OCI-M1 (cell line): ENCODE data around the gene ANKRD24.
"Not testable (repeated sequence)": the region's sequence is repeated elsewhere in the genome, so short reads cannot be mapped to it uniquely, and the experiment has no call there.

Source experiments
- DNase-seq: peaks from one replicate; lab custom pipeline; 2025; lab: John Stamatoyannopoulos, UW

The ANKRD24 gene

DNA sequence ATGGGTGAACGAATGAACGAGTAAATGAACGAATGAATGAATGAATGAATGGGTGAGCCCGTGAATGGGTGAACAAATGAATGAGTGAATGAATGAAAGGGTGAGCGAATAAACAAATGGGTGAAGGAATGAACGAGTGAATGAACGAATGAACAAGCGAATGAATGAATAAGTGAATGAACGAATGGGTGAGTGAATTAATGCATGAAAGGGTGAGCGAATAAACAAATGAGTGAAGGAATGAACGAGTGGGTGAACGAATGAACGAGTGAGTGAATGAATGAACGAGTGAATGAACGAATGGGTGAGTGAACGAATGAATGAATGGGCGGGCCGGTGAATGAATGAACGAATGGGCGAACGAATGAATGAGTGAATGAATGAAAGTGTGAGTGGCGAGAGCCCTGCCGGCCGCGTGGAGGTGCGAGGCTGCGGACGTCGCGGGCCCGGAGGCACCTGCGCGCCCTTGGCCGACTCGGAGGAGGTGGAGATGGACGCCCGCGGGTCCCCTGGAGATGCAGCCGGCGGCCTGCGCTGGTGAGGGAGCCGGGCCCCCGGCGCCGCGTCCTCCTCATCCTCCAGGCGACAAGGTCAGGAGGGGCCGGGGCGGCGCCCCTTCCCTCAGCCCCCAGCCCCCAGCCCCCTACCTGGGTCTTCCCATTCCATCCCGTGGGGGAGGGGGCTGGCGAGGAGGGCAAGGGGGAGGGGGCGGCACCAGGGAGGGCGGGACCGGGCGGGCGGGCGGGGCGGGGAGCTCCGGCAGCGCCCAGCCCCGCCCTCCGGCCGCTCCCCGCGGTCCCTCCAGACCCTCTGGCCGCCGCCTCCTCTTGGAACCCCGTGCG lies 15.4 kb downstream of the ANKRD24 start:
- no peak for DNase-seq

DNA sequence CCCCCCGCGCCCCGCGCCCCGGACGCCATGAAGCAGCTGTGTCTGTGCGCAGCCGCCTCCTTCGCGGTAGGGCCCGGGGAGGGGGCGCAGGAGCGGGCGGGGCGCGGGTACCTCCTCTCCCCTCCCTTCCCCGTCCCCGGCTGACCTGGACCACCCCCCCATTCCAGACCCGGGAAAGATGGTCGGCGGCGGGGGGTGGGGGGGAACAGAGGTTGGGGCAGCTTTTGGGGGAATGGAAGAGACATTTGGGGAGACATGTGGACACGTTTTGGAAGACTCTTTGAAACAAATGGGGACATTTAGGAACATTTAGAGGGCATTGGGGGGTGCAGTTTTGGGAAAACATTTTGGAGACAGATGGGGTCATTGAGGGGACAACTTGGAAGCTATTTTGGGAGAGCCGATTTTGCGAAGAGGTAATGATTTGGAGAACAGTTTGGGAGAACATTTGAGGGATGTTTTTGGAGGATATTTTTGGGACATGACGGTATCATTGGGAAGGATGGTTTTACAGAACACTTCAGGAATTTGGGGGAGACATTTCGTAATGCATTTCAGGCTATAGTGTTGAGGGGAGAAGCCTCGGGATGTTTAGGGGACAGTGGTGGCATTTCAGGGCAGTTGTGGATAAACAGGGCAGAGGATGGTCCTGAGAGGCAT lies 16.1 kb downstream of the ANKRD24 start:
- DNase-seq: no peak

GRCh38 chr19:4199699-4200293 lies 17.3 kb downstream of the ANKRD24 start:
- DNase-seq: no peak

DNA sequence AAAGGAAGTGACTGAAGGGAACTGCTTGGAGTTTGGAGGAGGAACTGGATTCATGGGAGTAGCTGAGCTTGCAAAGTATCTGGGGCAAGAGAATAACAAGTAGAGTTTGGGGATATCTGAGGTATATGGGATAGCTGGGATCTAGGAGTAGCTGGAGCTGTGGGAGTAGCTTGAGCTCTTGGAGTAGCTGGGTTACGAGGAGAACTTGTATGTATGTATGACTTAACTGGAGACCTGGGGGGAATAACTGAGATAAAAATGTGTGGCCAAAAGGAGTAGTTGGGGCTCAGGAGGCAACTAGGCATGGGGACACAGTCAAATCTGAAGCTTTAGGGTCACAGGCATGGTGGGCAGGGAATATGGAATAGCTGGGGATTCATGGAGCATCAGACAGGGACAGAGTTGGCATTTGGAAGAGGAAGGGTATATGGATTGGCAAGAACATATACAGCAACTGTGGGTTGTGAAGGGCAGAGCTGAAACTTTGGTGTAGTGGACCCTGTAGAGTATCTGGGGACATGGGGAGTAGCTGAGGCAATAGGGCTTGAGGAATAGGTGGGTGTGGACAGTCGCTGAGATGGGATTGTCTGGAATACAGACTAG lies 18.6 kb downstream of the ANKRD24 start:
- no peak for DNase-seq

DNA sequence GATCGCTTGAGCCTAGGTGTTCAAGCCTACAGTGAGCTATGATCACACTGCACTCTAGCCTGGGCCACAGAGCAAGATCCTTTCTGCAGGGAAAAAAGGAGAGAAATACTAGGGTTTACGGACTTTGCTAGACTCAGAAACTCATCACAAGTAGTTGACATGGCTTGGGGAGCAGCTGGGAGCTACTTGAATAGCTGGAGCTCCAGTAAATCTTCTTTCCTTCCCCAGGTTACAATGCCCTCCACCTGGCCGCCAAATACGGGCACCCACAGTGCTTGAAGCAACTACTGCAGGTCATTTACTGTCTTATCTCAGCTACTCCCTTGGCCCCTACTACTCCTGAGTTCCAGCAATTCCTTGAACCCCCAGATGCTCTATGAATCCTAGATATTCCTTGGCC lies 19.3 kb downstream of the ANKRD24 start:
- no peak for DNase-seq

- no peak for DNase-seq
Observed at GRCh38 chr19:4206818-4207484, 24.5 kb downstream of the ANKRD24 start.

DNA sequence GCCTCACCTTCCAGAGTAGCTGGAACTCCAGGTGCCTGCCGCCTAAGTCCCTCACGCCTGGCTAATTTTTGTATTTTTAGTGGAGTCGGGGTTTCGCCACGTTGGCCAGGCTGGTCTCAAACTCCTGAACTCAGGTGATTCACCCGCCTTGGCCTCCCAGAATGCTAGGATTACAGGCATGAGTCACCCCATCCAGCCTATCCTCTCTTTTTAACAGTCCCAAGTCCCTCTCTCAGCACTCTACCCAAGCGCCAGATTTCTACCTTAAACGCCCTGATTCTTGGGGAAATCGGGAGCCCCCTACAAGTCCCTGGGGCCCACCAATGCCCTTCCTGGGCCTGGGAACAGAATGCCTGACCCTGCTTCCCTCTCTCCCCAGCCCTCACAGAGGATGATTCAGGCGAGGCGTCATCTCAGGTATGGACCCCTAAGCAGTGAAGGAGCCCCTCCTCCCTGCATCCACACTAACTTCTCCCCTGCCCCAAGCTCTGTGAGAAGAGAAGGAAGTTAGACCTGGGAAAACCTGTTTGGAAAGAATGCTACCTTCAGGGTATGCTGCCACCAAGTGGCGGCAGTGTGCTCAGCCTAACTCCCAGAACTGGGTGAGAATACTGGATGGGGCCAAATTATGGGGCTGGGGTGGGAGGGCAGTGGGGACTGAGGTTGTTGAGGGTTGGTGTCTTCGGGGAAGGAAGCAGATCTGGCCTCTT lies 26.1 kb downstream of the ANKRD24 start:
- peak; percentile 4 for DNase-seq

DNA sequence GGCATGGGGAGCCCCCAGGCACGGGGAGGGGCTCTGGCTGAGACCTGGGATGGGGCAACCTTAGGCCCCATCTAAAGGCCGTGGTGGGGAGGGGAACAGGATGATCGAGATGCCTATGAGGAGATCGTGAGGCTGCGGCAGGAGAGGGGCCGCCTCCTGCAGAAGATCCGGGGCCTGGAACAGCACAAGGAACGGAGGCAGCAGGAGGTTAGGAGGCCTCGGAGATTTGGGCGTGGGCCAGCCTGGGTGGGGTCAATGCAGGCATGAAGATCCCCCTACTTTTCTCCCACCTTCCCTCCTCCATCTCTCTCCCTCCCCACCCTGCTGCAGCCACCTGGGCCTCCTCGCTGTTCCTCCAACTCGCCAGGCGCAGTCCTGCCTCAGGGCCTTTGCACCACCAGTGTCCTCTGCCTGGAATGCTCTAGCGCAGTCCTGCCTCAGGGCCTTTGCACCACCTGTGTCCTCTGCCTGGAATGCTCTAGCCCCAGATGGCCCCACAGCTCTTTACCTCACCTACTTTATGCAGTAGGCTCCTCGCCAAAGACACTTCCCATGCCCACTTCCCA lies 27.8 kb downstream of the ANKRD24 start:
- DNase-seq: no peak

DNA sequence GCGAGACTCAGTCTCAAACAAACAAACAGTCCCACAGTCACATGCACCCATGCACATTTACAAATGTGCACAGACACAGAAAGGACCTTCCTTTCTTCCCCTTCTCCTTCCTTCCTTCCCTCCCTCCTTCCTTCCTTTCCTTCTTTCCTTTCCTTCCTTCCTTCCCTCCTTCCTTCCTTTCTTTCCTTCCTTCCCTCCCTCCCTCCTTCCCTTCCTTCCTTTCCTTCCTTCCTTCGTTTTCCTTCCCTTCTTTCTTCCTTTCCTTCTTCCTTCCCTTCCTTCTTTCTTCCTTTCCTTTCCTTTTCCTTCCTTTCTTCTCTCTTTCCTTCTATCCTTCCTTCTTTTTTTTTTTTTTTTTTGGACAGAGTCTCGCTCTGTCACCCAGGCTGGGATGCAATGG lies 30.6 kb downstream of the ANKRD24 start:
- no peak for DNase-seq

DNA sequence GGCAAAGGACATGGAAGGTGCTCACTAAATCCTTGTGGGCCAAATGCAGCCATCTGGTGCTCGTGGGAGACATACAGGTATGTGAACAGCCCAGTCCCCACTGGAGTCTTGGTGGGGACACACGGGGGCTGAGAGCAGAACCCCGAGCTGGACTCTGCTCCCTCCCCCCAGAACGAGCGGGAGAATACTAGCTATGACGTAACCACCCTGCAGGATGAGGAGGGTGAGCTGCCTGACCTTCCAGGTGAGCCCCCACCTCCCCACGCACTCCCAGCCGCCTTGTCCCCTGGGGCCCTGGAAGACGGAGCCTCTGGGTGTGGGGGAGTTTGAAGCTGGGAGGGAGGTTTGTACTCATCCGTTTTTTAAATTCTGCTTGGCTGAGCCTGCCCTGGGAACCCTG lies 33.3 kb downstream of the ANKRD24 start:
- no peak for DNase-seq

GRCh38 chr19:4216846-4217245 lies 34.4 kb downstream of the ANKRD24 start:
- no peak for DNase-seq

DNA sequence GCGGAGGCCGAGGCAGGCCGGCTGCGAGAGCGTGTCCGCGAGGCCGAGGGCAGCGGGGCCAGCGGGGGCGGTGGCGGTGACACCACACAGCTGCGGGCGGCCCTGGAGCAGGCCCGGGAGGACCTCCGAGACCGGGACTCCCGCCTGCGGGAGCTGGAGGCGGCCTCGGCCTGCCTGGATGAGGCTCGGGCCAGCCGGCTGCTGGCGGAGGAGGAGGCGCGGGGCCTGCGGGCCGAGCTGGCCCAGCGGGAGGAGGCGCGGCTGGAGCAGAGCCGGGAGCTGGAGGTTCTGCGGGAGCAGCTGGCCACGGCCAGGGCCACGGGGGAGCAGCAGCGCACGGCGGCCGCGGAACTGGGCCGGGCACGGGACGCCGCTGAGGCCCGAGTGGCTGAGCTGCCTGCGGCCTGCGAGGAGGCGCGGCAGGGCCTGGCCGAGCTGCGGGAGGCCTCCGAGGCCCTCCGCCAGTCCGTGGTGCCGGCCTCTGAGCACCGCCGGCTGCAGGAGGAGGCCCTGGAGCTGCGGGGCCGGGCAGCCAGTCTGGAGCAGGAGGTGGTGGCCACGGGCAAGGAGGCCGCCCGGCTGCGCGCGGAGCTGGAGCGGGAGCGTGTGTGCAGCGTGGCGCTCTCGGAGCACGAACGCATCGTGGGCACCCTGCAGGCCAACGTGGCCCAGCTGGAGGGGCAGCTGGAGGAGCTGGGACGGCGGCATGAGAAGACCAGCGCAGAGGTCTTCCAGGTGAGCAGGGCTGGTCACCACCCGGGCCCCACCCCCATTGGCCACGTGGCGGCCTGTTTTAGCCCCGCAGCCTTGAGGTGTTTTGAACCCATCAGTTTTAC lies 35.2 kb downstream of the ANKRD24 start:
- DNase-seq: no peak

- not testable (repeated sequence) for DNase-seq
Observed at GRCh38 chr19:4218523-4218922, 36.0 kb downstream of the ANKRD24 start.

GRCh38 chr19:4220188-4220587 lies 37.7 kb downstream of the ANKRD24 start:
- DNase-seq: no peak

DNA sequence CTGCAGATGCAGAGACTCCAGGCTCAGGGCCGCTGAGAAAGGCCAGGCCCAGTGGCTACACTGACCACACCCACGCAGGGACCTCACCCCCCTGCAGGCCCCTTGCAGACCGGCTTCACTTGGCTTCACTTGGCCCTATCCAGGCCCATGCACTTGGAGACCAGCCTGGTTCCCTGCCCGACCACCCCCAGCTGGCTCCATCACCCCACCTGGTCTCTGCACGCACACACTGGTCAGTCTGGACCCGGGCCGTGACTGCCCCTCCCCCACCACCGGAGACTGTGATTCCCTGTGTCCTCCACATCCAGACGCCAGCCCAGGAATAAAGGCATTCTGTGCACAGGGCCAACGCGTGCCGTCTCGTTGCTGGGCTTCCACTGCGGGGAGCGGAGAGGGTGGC lies 42.0 kb downstream of the ANKRD24 start:
- no peak for DNase-seq

DNA sequence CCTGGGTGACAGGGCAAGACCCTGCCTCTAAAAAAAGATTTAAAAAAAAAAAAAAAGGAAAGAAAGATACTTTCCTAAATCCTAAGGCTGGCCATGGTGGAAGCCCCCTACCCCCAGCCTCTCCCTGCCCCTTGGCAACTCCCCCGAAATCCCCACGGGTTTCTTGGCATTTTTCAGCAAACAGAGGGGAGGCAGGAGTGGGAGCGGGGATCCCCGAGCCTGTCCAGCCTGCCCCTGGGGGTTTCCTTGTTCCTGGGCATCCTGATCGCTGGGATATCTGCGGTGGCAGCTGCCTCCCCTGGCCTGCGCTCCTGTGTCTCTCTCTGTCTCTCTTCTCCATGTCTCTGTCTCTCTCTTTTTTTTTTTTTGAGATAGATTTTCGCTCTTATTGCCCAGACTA lies 43.4 kb downstream of the ANKRD24 start:
- DNase-seq: no peak

GRCh38 chr19:4227771-4228170 lies 45.3 kb downstream of the ANKRD24 start:
- no peak for DNase-seq

DNA sequence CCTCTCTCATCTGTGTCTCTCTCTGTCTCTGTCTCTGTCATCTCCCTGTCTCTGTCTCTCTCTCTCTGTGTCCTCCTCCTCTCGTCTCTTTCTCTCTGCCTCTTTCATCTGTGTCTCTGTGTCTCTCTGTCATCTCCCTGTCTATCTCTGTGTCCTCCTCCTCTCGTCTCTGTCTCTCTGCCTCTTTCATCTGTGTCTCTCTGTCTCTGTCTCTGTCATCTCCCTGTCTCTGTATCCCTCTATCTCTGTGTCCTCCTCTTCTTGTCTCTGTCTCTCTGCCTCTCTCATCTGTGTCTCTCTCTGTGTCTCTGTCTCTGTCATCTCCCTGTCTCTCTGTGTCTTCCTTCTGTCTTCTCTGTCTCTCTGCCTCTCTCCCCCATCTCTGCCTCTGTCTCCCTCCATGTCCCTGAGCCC lies 46.3 kb downstream of the ANKRD24 start:
- DNase-seq: no peak

GRCh38 chr19:4229179-4229931 lies 46.9 kb downstream of the ANKRD24 start, which contains the start of gene EBI3:
TSS of gene EBI3 (plus strand) at chr19:4229523. CDS start at chr19:4229551, 28 bp downstream.
- DNase-seq: no peak
